22Rv1 (cell line): ENCODE data around the gene UGT1A9.

ENCODE experiments used
- H3K27ac ChIP-seq: fragments of 450-650 bp; 2 replicates; pipeline ENCODE4 v1.5.1; 2017
- CTCF ChIP-seq: fragments of 450-650 bp; IDR thresholded peaks from 2 replicates; pipeline ENCODE4 v1.5.1; 2017; ENCODE audit warnings: mild to moderate bottlenecking
- ZFX ChIP-seq: fragments of 450-650 bp; IDR thresholded peaks from 2 replicates; pipeline ENCODE4 v1.6.1; 2017; ENCODE audit warnings: antibody characterized with exemption, borderline replicate concordance

The UGT1A9 gene

GRCh38 chr2:233672886-233673285, 1.2 kb downstream of the UGT1A9 start:
- TF ChIP-seq CTCF (no peak), ZFX (no peak)
- H3K27ac ChIP-seq, result no peak overlapping the region

- H3K27ac ChIP-seq, result no peak overlapping the region
- TF ChIP-seq ZFX (no peak), CTCF (no peak)
These were observed 2.2 kb downstream of the UGT1A9 start for GRCh38 chr2:233673896-233674295.

- H3K27ac ChIP-seq, result no peak overlapping the region
- TF ChIP-seq ZFX (no peak), CTCF (no peak)
These were observed 2.6 kb downstream of the UGT1A9 start for GRCh38 chr2:233674314-233674713.

- TF ChIP-seq ZFX (no peak), CTCF (no peak)
- no peak overlapping the region for H3K27ac ChIP-seq
These were observed 3.3 kb downstream of the UGT1A9 start for GRCh38 chr2:233674995-233675394.

- TF ChIP-seq CTCF, result no peak
- TF ChIP-seq ZFX, result no peak
- no peak overlapping the region for H3K27ac ChIP-seq
These were observed 4.3 kb downstream of the UGT1A9 start for GRCh38 chr2:233676046-233676445.

GRCh38 chr2:233679196-233679595, 7.5 kb downstream of the UGT1A9 start:
- H3K27ac ChIP-seq, result no peak overlapping the region
- TF ChIP-seq ZFX, result no peak
- no peak for TF ChIP-seq CTCF

GRCh38 chr2:233680361-233681045, 8.8 kb downstream of the UGT1A9 start:
- TF ChIP-seq CTCF (no peak), ZFX (no peak)
- H3K27ac ChIP-seq, result no peak overlapping the region
